Hindlimb muscle (tissue), 1 donor: Measurements from ENCODE around the gene PAX2. TPM values are rescaled to one million over a fixed set of nuclear protein-coding genes. Genes with fewer than 3 reads are reported as not detected.

Source experiments
- DNase-seq: peaks from one replicate; pipeline ENCODE4 v3.0.0-alpha.2; 2013
- polyA plus RNA-seq: library from polyadenylated mRNA; unstranded; fragments of 120-200 nt; gene quantifications from one replicate; pipeline ENCODE4 v1.2.1, GENCODE V29; 2013; ENCODE audit not compliant: insufficient read length

PAX2 gene
- polyA plus RNA-seq, 1 donor, result not detected

DNA sequence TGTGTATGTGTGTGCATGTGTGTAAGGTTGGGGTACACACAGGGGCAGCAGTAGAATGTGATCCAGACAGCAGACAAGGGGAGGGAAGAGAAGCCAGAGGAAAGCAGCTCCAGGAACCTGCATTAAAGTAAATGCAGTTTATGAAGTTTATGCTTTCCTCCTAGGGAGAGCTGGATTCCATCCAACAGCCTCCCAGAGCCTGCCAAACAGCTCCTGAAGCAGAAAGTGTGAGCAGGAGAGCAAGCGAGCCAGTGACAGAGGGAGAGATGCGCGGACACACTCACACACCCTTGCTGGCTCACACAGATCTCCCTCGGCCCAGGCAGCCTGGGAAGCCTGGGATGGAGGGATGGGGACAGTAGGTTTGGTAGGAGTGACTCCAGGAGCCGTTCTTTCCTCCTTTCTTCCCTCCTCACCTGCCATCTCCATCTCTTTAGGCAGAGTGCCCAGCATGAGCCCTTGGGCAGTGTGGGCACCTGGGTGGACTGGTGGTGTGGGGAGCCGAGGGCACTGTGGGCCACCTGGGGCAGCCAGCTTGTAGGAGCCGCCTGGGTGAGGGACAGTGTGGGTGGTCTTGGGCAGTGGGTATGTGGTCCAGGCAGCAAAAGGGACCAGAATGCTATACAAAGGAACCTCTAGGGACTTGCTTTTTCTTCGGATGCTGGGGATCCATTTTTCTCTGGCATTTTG, 46.1 kb downstream of the PAX2 start:
- DNase-seq, result peak; percentile 21

- no peak for DNase-seq
These were observed 47.2 kb downstream of the PAX2 start for GRCh38 chr10:100792574-100792973.

DNA sequence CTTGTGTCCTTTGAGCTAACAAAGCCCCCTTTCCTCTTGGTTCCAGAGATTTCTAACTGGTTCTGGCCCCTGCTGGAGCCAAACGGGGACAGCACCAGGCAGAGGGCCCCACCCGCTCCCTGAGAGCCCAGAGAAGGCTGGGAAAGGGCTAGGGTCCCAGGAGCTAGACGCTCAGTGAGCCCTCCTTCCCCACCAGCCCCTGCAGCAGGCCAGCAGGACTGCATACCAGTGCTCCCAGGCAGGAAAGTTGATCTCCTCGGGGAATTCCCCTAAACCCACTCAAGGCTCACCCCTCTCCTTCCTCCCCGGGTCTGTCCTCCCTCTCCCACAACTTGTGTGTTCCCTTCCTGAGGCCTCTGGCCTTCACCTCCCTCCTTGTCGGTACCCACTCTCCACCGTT, 47.7 kb downstream of the PAX2 start:
- DNase-seq, result no peak

- DNase-seq, result no peak
These were observed 54.5 kb downstream of the PAX2 start for GRCh38 chr10:100799881-100800280.

- no peak for DNase-seq
These were observed 55.5 kb downstream of the PAX2 start for GRCh38 chr10:100800931-100801330.

DNA sequence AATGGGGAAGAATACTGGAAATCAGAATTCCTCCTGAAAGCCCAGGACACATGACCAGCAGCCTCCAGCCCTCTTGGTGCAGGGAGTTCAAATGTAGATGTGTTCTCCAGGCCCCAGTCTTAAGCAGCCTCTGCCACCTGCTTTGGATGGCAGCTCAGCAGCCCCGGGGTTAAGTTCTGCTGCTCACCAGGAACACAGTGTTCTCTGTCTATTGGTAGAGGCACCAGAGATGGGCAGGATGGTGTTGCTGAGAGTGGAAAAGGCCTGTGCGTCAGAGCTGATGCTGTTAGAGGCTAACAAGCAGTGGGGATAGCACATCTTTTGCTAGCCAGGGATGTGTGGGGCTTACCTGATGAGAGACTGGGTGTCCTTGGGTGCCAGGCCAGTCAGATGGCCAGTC, 56.8 kb downstream of the PAX2 start:
- DNase-seq, result no peak

DNA sequence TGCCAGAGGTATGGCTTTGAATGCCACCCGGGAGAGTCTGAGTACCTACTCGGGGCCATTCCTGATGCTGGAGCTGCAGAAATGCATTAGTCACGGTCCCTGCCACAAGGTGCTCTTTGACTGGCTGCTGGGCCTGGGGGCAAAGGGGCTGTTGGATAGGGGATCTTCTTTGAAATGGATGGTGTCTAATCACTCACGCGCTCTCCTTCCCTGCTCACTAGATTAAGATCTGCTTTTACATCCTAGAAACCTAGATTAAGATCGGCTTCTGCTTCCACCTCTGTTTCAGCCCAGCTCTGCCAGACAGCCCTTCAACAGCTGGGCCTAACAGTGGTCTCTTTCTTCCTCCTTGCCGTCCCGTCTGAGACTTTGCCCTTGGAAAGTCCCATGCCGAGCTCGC, 57.2 kb downstream of the PAX2 start:
- no peak for DNase-seq

GRCh38 chr10:100803492-100803891, 58.1 kb downstream of the PAX2 start:
- DNase-seq, result no peak

DNA sequence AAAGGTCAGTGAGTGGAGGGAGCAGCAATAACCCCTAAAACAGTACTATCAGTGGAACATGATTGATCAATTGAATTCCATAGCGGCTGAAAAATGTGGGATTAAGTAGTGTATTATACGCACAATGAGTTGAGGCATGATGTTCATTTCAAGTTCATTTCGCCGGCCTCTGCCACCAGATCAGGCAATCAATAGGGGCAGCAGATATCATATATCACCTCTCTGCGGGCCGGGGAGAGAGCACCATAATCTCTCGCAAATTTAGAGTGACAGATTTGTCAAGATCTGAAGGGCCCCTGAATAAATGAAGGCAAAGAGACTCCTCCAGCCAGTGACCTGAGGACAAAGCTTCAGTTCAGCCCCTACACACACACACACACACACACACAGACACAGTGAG, 58.5 kb downstream of the PAX2 start:
- no peak for DNase-seq

DNA sequence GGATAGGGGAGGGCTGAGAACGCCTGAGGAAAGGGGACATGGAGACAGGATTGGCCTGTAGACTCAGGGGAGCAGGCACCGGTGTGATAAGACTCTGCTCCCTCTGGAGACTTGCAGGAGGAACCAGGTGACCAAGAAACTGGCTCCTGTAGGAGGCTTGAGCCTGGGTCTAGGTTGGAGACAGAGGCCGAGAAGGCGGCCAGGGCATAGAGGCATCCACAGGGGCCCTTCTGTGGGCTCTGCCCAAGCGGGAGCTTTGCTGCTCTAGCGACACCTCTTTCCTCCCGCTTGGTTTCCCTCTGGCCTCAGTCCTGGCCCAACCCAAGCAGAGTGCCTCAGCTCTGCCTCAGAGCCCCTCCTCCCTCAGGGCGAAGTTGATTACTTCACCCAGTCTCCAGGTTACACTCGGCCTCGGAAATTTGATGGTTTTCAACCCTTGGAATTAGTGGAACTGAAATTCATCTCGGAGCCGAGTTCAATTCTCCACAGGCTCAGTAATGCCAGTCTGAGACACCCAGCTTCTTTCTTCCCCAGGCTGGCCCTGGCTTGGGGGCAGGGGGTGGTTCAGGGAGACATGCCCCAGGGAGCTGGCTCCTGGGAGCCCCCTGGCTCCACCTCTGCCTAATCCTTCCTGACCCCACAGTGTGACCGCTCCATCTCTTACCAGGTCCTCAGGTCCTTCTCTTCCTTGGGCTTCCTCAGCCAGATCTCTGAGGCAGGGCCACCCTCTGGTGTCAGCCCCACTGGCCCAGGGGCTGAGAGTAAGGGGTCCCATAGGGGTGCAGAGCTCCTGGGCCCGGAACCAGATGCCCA, 60.4 kb downstream of the PAX2 start:
- DNase-seq, result no peak

- no peak for DNase-seq
These were observed 60.9 kb downstream of the PAX2 start for GRCh38 chr10:100806356-100806645.

DNA sequence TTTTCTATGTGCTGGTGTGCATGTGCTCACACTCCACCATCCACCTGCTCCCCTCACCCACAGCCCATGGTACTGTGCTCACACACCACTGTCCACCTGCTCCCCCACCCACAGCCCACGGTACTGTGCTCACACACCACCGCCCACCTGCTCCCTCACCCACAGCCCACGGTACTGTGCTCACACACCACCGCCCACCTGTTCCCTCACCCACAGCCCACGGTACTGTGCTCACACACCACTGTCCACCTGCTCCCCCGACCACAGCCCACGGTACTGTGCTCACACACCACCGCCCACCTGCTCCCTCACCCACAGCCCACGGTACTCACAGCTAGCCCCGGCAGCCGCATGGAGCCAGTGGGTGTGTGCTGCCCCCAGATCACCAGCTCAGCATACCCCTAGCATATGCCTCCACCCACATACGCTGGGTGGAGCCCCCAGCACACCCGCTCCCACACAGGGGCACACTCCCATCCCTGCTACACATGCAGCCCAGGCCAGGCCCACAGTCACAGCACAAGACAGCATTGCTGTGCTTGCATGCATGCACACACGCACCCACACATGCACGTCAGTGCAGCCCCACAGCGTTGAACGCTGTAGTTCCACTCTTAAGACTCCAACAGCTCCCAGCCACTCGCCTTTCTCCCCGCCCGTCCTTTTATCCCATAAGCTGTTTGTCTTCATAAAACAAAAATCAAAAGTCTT, 62.0 kb downstream of the PAX2 start:
- no peak for DNase-seq

DNA sequence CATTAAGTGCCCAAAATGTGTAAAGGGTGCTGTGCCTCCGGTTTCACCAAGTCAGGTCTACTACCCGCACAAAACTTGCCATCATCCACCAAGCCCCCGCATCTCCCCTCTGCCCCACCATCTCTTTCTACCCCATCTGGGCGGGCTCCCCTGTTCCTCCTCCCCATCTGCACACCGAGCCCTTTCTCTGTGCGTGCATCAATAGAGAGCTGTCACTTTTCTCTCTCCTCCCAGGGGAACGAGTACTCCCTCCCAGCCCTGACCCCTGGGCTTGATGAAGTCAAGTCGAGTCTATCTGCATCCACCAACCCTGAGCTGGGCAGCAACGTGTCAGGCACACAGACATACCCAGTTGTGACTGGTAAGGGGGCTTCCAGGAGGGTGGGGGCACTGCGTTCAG, 63.5 kb downstream of the PAX2 start:
- no peak for DNase-seq

DNA sequence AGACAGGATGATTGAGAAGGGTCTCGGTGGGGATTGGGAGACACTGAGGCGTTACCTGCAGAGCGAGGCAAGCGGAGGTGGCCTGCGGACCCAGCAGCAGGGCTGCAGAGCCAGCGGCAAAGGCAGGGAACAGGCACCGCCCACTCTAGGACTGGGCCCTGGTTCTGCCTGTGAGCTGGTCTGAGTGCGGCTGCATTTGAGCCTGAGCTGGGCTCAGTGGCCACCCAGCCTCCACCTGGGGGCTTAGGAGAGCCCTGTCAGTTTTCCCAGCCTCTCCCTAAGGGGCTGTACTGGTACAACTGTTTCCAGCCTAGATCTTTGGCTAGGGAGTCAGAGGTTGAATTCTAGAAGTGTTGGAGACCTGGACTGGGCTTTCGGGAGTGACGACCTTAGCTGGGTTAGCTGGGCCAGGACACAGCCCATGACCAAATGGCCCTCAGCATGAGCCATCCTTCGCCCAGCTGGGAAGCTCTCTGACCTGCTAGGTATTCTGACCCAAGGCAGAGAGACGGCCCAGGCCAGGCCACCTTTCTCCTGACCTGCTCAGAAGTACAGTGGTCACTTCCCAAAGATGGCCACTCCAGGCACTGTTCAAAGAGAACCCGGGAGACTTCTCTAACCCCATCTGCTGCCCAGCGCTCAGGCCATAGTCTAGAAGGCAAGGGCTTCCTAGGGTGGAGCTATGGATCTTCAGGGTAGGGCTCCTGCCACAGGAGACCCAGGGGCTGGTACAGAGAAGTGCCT, 64.9 kb downstream of the PAX2 start:
- no peak for DNase-seq

DNA sequence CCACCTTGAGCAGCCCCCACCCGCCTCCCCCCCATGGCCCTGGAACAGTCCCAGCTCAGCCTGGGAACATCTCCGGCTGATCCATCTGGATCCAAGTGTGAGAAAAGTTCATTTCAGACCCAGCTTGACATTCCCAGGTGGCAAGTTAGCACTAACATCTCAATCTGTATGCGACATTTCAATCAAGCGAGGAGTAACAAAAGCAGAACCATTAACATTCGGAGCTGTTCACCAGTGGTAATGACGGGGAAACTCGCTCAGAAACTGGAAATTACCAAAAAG, 65.4 kb downstream of the PAX2 start:
- DNase-seq, result no peak

GRCh38 chr10:100811261-100811660, 65.9 kb downstream of the PAX2 start:
- DNase-seq, result no peak

GRCh38 chr10:100811752-100812750, 66.7 kb downstream of the PAX2 start:
- no peak for DNase-seq

GRCh38 chr10:100812978-100813377, 67.6 kb downstream of the PAX2 start:
- no peak for DNase-seq

DNA sequence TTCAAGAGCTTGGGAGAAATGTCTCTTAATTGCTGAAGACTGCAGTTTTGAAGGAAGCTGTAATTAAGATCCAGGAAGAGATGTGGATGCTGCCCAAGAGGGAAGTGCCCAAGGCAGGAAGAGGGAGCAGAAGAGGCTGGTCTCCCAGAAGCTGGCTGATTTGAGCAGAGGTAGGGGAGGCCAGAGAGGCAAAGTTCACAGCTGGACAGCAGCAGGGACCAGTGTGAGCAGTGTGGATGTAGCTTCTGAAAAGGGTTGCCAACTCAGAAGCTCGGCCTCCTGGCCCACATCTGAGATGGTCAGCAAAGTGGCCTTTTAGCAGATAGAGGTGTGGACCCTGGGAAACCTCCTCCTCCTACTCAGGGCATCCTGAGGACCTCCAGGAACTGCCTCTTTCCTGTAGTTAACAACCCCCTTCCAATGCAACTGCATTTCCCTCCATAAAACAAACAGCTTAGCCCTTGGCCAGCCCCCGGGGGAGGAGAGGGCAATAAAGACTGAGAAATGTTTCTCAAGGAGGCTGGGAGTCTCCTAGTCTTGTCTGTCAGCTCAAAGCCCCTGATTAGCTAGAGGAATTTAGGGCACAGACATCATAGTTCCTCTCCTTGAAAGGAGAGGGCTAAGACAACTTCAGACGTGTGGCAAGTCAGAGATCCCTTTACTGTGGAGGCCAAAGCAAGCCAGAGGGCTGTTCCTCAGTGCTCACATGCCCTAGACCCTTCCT, 69.5 kb downstream of the PAX2 start:
- no peak for DNase-seq

- no peak for DNase-seq
These were observed 71.3 kb downstream of the PAX2 start for GRCh38 chr10:100816671-100817070.

DNA sequence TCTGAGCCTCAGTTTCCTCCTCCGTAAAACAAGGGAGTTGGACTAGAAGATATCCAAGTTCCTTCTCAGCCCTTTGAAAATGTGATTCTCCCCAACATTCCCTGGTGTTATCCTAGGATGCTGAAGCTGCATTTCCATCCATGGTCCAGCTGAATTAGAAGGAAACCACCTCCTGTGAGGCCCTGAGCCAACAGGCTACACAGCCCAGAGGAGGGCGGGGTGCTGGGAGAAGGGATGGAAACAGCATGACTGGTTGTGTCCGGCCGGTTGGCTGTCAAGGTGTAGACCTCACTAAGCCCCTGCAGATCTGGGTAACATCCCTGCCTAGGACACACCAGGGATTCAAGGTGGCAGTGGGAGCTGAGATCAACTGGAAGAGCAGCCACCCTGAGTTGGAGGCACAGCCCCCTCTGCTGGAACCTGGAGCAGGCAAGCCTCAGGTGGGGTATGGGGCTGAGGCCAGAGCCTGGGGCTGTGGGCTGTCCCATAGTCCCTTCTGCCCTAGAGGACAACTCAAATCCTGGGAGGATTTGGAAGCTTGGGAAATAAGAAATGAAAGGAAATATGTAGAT, 72.0 kb downstream of the PAX2 start:
- DNase-seq, result no peak
